ENCODE measurements around the gene GRIN1.

The GRIN1 gene

DNA sequence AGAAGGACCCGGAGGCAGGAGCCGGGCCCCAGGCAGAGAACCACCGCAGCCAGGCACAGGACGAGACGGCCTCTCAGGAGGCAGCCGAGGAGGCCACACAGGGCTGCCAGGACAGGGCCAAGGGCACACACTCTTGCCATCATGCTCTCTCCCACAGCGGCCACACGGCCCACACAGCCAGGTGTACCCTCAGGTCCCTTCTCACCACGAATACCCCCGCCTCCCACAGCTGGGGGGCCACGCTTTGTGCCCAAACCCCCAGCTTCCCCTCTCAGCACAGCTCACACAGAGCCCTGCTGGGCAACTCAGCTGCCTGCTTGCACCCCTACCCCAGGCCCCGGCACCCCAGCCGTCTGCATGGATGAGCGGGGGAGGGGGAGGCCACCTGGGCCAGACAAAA, 54.8 kb downstream of the GRIN1 start:
- DNase-seq (ENCODE audit: low spot score), result no peak

GRCh38 chr9:137194388-137194787, 55.4 kb downstream of the GRIN1 start:
- peak; percentile 93 for DNase-seq (ENCODE audit: low spot score)

- DNase-seq (ENCODE audit: low spot score), result no peak
Measured at GRCh38 chr9:137194909-137195308, 56.0 kb downstream of the GRIN1 start.

GRCh38 chr9:137195525-137196220, 56.7 kb downstream of the GRIN1 start:
- no peak for DNase-seq (ENCODE audit: low spot score)

DNA sequence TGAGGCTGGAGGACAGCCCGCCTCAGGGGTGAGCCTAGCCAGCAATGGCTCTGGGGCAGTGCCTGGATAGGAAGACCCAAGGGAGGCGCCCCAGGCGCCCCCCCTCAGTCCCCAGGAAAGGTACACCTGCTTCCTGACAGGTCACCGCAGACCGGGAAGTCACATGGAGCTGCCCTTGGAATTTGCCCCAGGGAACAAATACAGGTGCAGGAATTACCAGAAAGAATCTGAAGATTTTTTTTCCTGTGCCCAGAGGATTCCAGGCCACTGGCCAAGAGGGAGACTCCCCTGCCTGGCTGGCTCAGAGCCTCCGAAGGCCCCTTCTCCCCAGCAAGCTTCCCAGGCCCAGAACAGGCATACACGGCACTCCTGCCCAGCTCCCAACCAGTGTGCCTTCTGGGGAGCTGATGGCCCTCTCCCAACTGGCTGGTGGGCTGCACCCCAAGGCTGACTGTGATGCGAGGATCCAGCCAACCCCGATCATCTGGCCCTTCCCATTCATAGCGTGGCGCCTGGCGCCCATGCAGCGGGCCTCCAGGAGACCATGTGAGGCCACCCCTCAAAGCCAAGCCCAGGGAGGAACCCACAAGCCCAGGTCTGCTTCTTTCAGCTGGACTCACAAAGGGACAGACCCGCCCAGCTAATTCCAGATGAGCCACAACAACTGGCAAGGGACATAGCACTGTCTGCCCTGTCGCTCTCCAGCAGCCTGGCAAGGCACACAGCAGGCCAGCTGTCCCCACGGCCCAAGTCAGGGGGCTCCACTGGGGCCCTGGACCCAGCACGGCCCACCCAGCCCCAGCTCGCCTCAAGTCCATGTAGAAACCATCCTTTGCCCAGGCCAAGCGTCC, 59.3 kb downstream of the GRIN1 start:
- no peak for DNase-seq (ENCODE audit: low spot score)

DNA sequence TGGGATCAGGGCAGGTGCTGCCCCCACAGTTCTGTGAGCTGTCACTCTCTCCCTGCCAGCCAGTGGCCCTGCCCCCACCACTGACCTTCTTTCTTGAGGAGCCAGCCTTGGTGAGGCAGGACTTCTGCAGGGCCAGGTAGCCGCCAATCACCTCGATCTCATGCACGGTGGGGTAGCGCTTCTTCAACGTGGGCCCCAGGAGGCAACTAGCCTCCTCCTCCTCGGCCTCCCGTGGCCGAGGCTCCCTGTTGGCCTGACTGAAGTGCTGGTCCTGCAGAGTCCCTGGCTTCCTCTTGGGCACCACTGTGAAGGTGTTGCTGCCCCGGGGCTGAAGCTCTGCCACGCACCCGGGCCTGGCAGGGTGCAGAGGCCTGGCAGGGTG, 59.9 kb downstream of the GRIN1 start:
- no peak for DNase-seq (ENCODE audit: low spot score)

DNA sequence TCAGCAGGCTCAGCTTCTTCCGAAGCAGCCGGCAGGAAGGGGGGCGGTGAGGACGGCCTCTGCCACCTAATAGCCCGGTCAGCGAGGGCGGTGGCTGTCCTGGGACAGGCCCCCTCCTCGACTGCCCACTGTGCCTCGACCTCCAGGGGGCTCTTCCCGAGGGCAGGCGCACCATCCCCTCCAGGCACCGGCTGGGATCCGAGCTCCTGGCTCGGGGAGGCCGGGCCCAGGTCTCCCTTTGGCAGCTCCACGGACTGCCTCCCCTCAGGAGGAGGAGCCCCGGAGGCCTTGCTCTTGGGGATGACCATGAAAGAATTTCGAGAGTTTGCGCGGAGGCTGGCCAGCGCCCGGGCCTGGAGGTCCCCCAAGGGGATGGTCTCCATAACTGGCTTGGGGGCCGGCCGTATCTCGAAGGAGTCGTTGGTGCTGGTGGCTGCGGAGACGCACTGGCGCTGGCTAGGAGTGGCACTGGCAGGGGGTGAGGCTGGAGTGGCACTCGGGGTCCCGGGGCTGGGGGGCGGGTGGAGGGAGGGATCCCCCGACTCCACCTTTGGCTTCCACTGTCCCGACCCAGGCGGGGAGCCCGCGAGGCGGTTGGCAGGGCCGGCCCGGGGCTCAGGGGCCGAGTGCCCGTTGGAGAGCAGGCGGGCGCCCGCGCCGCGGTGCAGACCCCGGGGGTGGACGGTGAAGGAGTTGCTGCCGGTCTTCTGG, 60.6 kb downstream of the GRIN1 start:
- no peak for DNase-seq (ENCODE audit: low spot score)

DNA sequence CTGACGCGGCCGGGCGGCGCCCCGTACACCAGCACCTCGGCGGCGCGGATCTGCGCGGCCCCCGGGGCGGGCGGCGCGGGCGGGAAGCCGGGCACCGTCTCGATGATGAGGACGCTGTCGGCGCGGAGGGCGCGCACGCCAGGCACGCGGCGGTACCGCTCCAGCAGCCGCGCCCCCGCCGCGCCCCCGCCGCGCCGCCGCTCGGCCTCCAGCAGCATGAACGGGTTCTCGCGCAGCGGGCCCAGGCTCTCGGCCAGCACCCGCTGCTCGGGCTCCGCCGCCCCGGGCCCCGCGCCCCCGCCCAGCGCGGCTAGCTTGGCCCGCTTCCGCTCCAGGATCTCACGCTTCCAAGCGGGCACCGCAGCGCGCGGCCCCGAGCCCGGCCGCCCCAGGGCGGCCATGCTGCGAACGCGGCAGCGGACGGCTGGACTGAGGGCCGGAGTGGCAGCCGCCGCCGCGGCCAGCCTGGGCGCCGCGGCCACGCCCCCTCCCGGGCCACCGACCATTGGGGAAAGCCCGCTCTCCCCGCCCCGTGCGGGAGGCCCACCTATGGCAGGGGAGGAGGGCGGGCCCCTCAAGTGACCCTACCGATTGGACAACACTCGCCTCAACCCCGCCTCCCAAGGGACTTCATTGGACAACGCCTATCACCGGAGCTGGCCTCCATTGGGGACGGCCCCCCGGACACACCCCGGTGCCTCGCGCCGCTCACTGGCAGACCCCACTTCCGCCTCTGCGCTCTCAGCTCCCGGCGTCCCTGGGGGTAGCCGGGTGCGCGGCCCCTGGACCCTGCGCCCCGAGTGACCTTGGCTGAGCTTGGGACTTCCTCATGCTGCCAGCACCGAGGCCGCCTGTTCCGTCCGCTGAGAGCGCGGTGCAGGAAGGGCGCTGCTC, 61.6 kb downstream of the GRIN1 start, which contains the start of gene TPRN:
TPRN (minus strand) TSS at position 431 of the 894 bp plus-strand sequence; CDS start at position 401, 30 bp downstream.
- DNase-seq (ENCODE audit: low spot score), result peak; percentile 99

DNA sequence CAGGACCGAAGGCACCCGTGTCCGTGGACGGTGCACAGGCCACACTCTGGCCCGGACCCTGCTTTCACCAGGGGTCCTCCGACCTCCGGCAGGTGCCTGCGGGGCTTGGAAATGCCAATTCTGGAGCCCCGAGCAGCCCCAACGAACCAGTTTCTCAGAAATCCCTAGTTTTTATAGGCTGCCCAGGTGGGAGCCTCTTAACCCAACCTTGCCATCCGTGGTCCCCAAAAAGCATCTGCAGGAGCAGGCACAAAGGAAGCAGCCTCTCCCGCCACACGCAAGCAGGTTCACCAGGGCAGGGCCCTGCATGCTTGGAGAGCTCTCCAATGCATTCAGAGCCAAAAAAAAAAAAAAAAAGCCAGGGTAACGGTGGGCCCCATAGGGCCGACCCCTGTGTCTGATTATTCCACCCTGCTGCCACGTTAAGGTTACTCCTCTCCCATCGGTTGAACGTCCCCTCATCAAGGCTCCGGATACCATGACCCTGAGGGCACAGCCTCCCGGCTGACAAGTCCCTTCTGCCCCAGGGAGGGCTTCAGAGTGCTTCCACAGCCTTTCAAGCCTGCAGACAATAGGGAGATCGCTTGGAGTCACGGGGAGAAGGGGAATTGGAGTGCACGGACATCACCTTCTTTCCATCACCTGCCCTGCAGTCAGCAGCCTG, 62.4 kb downstream of the GRIN1 start:
- no peak for DNase-seq (ENCODE audit: low spot score)

GRCh38 chr9:137202966-137203365, 64.0 kb downstream of the GRIN1 start:
- DNase-seq (ENCODE audit: low spot score), result no peak

DNA sequence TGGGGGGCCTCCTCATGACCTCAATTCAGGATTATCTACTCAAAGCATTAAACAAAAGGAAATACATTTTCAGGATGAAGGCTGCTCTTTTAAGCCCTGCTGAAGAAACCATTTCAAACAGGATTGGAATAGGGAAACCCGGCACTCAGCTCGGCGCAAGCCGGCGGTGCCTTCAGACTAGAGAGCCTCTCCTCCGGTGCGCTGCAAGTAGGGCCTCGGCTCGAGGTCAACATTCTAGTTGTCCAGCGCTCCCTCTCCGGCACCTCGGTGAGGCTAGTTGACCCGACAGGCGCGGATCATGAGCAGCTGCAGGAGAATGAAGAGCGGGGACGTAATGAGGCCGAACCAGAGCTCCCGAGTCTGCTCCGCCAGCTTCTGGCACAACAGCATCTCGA, 65.8 kb downstream of the GRIN1 start:
- DNase-seq (ENCODE audit: low spot score), result no peak

DNA sequence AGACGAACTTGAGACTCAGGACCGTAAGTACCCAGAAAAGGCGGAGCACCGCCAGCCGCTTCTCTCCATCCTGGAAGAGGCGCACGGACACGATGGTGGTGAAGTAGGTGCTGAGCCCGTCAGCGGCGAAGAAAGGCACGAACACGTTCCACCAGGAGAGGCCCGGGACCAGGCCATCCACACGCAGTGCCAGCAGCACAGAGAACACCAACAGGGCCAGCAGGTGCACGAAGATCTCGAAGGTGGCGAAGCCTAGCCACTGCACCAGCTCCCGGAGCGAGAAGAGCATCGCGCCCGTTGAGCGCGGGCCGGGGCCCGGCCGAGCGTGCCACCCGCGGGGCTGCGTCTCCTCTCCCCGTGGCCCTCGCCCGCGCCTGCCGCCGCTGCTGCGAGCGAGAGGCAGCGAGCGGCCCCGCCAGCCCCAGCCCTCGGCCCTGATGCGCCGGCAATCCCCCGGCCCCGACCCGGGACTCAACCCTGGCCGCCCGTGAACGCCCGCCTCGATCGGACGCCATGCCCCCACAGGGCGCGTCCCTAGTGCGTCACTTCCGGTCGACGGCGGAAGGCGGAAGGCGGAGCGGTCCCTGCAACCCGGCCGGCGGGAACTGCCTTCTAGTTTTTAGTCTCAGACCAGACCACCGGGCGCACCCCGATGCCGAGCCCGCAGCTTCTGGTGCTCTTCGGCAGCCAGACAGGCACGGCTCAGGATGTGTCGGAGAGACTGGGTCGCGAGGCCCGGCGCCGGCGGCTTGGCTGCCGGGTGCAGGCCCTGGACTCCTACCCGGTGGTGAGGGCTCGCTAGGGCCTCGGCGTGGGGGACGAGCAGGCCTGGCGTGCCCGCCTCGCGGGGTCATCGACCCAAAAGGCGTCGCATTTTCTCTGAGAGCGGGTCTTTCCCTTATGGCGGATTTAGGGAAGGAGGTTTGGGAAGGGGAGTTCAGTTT, 66.4 kb downstream of the GRIN1 start, which contains the start of the genes NDOR1 and TMEM203:
NDOR1 (plus strand) TSS at position 575 of the 944 bp plus-strand sequence; CDS start at position 653, 78 bp downstream.
TMEM203 (minus strand) TSS at position 523 of the 944 bp plus-strand sequence; CDS start at position 289, 234 bp downstream.
- DNase-seq (ENCODE audit: low spot score), result peak; percentile 89

DNA sequence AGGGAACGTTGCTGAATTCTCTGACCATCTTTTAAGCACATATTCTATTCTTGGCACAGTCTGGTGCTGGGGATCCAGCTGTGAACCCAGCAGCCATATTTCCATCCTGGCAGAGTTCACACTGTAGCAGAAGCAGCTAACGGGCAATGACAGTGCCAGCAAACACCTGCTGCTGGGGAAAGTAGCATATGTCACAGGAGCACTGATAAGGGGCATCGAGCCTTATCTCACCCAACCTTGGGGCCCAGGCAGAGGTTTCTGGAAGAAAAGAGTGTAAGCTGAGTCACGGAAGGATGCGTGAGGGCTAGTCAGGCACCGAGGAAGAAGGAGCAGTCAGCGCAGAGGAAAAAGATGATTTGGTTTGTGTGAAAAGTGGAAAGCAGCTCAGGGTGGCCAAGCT, 67.6 kb downstream of the GRIN1 start:
- DNase-seq (ENCODE audit: low spot score), result no peak

GRCh38 chr9:137211532-137211931, 72.6 kb downstream of the GRIN1 start:
- DNase-seq (ENCODE audit: low spot score), result no peak

DNA sequence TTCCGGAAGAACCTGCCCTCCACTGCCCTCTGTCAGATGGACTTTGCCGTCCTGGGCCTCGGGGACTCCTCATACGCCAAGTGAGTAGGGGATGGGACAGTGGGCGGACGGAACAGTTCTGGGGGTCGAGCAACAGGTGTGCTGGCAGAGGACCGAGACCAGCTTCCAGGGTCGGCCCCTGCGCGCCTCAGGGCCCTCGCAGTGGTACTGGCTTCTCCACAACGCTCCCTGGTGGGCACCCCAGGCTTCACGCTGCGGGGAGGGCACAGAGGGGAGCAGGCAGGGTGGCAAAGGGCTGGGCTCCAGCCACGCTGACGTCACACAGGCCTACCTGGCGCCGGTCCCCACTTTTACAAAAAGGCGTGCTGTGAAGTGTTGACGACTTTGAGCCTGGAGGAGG, 73.6 kb downstream of the GRIN1 start:
- no peak for DNase-seq (ENCODE audit: low spot score)

DNA sequence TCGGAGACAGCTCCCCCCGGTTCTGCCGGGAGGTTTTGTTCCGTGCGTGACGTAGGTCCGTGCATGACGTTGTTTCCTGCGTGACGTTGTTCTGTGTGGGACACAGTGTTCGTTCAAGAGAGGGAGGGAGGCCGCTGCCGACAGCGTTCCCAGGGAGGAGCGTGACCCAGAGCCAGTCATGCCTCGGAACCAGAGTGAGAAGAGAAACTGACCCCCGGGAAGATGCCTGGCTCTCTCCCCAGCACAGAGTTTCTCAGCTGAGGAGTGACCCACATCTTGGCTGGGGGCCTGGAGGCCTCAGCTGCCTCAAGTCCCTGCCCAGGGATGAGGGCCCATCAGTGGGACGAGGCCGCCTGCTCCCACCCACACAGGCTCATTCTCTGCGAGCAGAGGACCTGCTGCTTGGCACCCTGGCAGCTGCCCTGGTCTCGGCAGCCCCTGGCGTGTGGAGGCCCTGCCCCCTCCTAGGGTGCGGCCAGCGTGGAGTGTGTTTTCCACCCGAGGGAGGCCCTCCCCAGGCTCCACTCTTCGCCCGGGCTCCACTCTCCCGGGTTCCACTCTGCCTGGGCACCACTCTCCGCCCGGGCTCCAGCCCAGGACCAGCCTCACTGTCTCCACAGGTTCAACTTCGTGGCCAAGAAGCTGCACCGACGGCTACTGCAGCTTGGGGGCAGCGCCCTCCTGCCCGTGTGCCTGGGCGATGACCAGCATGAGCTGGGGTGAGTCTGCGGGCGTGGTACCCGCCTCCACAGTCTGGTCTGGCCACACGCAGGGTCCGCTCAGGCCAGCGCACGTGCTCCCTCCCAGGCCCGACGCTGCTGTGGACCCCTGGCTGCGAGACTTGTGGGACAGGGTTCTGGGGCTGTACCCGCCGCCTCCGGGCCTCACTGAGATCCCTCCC, 74.5 kb downstream of the GRIN1 start:
- no peak for DNase-seq (ENCODE audit: low spot score)

- no peak for DNase-seq (ENCODE audit: low spot score)
Measured at GRCh38 chr9:137214620-137215019, 75.7 kb downstream of the GRIN1 start.

GRCh38 chr9:137215196-137215986, 76.4 kb downstream of the GRIN1 start:
- no peak for DNase-seq (ENCODE audit: low spot score)
